GM18520 (cell line): ENCODE results near the gene CRACR2A.

Experiments
- ATAC-seq: cut with Tn5 transposase; IDR thresholded peaks from one replicate; pipeline ENCODE4 v1.9.1; 2021; ENCODE audit not compliant: unreplicated experiment

Gene CRACR2A

DNA sequence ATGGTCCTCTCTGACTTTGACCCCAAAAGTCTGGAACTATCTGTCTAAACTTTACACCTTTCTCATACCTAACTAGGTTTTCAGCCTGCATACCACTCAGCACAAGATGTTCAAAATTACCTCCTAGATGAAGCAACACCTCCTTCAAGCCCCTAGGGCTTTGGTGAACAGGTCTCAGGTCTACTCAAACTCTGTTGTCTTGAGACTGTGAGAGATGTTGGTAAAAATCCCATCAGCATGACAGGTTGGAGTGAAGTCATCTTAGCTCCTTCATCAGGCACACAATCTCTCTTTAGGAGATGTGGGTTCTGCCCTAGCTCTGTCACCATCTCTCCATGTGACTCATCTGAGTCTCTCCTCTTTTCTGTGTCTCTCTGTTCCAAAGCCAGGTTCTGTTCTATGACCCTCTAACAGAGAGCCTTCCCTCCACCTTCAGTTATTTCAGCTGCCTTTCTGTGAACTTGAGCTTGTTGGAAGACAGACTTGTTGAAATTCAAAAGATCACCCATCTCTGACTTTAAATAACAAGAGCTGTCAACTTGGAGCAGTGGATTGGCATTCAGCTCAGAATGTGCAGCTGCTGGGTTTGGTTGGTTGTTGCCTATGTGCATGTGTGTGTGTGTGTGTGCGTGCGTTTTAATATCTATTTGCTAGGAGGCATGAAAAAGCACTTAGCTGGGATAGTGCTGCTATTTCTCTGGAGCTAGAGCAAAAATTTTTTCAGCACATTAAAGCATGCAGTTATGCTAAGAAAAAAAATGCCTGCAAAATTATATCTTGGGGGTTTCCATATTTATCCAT lies 130.7 kb downstream of the CRACR2A start:
- no peak for ATAC-seq

DNA sequence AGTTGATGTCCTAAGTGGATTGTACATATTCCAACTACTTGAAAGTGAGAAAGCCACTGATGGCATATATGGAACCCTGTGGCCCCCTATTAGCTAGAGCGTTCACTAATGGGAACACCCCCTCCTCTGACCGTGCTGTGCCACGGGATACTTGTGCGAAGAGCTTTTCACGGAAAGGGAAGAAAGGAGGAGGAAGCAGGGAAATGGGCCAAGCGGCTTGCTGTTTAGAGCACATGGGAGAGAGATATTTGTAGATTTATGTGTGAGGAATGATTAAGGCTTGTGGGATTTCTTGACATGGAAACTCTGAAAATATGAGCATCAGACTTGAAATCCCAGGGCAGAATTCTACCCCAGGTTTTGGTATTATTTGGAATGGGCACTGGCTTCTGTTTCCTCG lies 132.1 kb downstream of the CRACR2A start:
- no peak for ATAC-seq

DNA sequence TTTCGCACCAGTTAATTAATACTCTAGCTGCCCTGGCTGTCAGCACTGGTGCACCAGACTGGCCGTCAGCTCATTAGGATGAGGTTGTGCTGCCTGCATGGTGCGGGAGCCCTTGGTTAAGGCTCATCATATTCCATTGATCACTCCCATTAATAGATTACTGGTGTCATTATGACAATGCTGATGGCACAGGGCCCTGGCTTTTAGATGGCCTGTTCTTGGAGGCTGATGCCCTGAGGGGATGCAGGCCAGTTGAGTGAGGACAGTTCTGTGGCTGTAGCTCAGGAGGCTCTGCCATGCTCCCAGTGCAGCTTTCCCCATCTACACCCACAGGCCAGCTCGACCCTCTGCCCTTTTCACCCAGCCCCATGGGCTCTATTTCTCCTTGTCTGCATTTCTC lies 135.3 kb downstream of the CRACR2A start:
- ATAC-seq = no peak

DNA sequence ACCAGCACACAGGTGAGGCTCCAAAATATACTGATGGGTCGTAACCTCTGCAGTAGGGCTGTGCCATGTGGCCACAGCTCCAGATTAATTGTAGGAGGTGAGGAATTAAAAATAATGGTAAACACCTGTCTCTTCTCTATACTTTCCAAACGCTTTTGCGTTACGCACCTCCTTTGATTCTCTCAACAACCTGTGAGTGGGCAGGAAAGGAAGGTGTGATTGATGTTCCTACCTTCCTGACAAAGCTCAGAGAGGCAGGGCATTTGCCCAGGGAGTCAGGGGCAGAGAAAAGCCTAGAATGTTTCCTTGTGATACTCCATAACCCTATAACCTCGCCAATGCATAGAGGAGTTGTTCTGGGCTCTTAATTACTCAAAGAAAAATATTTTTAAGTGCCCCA lies 137.0 kb downstream of the CRACR2A start:
- ATAC-seq = no peak

DNA sequence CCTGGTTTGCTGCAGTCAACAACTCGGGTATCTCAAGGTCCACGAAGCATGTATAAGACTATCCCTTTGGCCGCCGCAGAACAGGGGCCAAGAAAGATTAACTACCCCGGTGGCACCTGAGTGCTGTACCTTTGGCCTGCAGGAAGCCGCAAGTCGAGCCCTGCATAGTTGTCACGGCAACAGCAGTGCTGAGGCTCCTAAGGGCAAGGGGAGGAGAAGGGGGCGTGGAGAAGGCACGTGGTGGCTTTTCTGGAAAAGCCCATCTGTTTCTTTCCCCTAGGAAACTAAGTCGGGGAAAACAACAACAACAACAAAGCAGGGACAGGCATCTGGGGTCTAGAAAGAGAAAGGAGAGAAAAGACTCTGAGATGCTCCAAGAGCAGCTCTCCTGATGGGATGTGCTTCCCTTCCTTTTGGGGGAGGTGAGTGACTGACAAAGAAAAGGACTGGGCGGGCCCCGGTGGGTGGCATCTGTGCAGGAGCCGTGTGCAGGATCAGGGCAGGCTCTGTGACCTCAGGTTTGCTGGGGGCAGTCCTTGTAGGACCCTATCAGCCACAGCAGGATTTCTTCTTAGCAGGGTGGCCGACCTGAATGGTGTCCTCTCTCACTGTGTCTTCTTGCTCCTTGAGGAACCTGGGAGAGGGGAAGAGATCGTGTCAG lies 138.0 kb downstream of the CRACR2A start:
- no peak for ATAC-seq

DNA sequence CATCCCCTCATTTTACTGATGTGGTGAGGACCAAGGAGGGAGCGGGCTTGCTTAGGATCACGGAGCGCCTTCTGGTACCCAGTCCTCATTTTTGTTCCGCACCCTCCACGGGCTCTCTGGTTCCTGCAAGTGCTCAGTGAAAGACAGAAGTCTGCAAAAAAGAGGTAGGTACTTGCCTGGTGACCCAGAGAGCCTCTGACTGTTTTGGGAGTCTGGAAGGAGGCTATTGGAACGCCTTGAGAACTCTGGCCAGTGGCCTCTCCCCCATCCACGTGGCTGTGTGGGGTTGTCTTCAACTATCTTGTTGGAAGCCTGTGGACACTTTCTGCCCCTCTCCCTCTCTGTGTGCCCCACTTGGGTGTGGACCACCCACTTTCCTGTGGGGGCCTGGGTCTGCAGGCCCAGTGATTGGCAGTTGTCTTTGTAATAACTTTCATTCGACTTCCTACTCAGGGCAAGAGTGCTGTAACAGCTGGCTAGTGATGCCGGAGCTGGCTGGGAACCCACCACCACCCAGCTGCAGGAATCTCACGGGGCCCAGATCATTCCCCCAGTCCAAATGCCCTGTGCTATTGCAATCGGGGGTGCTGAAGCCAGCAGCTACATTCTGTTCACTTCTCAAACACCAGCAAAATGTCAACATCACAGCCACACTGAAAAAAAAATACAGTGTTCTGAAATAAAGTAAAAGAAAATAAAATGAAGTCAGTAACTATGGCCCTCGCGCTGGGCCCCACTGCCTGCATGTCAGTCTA lies 139.1 kb downstream of the CRACR2A start:
- no peak for ATAC-seq

DNA sequence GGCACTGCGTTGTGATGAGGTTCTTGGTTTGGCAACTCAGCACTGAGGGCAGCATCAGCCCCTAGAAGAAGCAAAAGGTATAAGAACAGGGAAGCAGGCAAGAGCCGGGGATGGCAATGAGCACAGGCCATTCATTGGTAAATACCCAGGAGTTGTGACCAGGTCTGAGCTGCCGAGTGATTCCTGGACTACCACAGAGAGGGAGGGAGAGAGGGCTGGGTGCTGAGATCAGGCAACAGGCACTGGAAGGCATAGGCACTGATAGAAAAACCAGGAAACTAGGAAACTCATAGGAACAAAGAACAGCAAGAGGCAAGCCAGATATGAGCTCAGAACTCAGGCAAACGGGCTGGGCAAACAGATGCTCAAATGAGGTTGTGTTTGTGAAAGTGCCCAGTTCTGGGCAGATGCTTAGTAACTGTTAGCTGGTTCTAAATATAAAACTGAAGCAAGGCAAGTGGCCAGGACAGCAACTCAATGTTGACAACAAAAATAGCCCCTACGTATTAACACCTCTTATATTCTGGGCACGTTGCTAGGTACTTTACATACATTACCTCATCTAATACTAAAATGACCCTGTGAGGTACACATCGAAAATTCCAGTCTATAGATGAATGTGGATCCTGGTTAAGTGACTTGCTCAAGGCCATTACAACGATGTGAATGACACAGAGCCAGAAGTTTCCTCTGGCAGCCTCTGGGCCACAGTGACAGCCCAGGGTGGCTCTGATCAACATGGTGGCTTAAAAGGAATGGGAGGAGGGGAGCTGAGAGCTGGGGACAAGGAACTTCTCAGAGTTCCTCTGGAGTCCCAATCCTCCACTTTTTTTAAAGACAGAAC lies 140.8 kb downstream of the CRACR2A start:
- ATAC-seq = no peak

DNA sequence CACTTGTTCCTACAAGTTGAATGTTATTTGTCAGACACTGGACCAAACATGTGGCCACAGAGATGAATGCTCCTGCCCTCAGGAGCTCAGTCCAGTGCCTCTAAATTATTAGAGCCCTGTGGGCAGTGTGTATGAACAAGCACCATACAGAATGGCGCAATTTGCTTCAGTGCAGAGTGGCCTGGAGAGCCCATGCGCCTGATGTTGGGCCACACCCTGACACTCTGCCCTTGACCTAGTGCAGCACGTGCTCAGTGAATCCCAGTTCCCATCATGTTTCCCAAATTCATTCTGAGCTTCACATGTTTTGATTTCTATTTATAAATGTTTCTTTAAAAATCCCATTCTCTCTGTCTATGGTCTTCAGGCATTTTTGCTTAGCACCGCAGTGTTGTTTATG lies 145.1 kb downstream of the CRACR2A start:
- no peak for ATAC-seq

DNA sequence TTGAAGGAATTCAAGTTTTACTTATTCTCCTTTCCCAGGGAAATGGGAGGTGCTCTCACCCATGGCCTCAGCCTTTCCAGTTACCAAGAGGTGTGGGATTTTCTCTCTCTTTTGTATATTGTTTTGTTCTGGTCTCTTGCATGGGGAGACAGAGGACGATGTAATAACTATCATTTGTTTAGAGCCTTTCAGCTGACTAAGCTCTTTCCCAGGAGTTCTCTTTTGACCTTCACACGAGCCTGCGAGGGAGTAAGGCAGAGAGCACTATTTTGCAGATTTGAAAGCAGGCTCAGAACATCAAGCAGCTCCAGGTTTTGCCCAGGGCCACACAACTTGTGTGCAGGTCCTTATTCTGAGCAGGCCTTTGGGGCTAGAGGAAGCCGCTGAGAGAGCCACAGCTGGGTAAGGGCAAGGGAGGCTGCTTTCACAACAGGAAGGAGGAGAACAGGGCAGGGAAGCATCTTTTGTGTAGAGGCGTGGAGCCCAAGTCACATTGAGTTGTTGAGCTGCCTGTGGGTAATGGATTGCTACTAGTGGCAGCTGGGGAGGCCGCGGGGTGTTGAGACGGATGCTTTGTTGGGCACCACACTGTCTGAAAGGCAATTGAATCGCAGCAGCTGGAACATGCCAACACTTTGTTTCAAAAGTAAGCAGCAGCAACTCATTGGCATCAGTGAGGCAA lies 145.7 kb downstream of the CRACR2A start:
- no peak for ATAC-seq

DNA sequence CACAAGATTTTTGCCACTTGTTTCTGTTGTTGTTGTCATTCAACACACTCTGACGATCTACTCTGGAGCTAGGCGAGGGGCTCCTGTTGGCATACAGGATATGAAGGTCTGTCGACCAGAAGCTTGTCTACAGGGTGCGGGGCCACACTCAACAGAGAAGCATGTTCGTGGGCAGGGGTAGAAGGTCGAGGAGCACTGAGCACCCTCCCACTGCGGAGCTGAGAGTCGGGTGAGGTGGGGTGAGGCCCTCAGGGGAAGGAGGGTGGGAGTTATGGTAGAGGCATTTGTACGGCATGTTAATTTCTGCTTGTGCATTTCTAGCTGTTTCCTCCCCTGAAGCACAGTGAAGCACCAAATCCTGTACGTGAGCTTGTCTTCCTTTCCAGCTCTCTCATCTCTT lies 146.8 kb downstream of the CRACR2A start:
- ATAC-seq = no peak

DNA sequence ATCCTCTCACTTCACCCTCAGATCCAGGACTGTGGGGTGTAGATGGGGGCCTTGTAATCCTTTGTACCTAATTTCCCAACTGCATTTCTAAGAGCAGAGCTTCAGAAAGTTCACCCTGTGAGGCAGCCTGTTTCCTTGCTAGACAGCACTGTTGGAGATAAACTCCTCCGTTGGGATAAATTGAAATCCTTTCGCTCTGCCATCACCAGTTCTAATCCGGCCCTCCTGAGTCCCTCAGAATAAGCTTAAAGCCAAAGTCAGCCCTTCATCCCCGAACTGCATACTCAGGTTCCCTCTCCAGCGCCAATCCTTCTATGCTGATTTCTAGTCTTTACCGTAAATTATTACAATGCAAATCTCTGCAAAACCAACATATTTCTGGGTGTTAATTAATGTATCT lies 147.2 kb downstream of the CRACR2A start:
- ATAC-seq = no peak

DNA sequence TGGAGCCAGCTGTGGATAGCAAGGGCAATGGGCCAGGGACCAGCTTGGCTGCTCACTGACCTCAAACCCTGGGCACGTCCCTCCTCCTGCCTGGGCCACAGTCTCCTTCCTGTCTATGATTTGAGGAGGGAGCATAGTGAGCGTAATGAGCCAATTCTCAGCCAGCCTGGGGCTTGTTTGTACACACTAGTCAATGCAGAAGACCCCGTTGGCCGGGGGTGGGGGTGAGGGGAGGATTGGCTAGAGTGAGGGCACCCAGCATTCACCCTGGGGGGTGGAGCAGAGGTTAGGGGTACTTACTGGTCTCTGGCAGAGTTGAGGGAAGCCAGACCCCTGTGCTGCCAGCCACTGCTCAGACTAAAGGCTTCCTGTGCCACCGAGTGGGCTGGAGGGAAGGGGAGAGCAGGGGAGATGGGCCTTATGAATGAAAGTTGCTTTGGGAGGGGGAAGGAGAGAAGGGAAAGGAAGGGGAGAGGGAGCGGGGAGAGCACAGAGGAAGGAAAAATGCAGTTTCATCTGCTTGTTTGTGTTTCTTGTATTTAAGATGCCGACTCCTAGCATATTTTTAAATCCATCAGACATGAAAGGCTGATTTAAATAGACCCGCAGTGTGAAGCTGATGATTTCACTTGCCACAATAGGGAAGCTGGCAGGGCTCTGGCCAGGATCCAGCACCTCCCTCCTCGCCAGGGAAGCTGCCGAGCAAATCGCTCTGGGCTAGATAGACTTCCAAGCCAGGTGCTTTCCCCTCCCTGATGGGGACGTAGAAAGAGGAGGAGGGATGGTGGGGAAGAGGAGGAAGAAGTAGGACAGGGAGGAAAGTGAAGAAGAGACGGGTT lies 147.9 kb downstream of the CRACR2A start:
- no peak for ATAC-seq

DNA sequence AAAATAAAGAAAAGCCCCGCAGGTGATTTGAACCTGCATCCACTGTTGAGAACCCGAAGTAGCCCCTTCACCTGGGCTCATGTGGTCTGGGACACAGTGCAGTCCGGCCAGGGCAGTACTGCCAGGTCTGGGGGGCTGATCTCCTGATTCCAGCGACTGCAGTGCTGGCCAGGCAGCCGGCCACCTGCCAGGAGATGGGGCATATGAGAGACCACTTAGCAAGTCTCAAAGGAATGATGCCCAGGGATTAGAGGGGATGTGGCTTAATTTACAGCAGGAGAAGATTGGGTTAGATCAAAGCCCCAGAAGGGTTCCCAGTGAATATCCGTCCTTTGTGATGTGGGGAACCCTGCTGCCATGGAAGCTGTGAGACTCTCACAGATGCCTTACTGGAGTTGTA lies 148.6 kb downstream of the CRACR2A start:
- no peak for ATAC-seq

DNA sequence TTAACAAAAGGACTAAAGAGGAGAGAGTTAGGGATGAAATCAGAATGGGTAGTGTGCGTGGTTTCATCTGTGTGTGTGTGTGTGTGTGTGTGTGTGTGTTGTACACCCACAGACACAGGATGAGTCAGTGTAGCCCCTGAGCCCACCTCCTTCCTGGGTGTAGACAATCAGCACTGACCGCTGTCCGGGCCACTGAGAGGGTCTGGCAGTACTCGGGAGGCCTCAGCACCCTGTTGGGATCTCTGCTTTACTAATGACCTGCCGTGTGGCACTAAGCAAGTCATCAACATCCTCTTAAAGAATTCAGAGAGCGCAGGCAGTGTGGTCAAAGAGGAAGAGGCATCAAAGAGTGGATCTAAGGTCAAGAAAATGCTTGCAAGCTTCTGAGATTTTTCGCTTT lies 149.3 kb downstream of the CRACR2A start:
- no peak for ATAC-seq

DNA sequence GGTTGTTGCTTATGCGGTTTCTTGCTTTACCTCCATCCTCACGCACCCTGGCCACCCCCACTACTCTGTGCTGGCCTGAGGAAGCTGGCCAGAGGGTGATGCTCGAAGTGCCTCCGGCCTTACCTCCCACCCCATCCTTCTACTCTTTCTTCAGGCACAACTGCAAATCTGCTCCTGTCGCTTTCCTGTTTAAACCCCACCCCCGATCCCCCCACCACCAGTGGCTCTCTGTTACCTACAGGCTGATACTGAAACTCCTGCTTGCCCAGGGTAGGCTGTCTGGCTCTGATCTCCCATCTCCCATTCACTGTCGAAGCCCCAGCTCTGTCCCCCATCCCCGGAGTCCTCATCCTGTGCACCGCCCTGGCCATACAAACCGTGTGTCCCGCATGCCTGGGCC lies 150.4 kb downstream of the CRACR2A start:
- ATAC-seq = no peak

DNA sequence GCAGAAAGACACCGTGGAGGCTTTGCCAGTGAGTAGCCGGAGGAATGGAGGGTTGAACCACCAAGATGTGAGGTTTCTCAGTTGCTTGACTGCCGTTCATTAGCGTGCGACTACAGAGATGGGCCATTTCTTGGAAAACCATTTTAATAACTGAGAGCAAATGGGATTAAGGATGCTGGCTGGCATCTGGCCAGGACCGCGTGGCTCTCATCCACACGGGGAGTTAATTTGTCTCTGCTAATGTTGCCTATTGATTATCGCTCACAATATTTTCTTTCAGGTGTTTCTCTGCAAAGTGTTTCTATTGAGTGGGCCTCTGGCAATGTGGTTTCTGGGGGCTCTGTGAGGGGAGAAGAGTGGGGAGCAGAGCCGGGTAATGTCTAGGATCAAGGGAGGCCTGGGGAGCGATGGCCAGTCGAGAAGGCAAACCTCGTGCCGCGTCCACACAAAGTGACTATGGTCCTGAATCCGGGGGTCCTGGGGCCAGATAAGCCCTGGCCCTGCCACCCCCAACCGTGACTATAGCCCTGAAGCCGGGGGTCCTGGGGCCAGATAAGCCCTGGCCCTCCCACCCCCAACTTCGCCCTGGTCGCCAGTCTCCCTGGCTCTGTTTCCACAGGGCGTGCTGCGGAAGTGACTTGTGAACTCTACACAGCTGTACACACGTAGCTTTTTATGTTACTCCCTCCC lies 151.3 kb downstream of the CRACR2A start:
- ATAC-seq = no peak

DNA sequence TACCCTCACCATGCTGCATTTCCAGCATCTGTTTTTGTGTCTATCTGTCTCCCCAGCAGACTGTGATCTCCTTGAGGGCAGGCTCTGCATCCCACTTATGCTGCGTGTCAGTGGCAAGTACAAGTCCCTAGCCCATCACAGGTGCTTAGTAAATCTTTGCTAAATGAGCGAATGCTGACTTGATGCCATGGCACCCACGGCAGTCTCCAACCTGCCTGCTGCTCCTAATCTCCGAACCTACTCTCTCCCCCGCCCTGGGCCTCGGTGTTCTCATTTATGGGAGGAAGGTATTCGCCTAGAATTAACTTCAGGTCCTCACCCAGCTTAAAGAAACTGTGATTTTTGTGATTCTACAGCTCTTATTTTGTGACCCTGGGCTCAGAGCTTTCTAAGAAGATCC lies 152.0 kb downstream of the CRACR2A start:
- no peak for ATAC-seq

DNA sequence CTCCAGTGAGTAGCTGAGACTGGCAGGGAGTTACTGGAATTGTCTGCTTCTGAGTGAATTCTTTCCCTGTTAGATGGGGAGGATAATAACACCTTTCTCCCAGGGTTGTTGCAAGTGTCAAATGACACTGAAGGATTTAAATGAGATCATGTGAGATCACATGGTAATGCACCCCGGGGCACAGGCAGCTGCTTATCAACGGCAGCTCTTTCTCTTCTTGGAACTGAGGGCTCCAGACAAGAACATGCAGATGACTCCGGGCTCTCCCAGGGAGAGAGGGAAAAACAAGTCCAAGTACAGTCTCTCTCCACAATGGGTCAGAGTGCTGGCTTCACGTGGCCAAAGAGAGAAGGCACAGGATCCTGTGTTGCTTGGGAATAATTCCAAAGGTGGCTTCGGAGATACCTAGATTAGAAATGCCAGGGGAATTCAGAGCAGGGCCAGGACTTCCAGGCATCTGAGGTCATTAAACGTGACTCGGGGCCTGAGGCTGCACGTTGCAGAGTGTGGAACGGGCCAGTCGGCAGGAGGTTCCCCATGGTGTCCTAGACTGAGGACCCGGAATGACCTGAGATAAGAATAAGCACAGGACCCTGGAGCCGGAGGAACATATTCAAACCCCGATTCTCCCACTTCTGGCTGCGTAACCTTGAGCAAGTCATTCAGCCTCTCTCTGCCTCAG lies 152.7 kb downstream of the CRACR2A start:
- ATAC-seq = no peak
